NCI-H187 (cell line): ENCODE data around the gene SLIT1.

Source experiments
- DNase-seq, 2 experiments: peaks; one replicate each; lab custom pipeline; 2025; lab: John Stamatoyannopoulos, UW

SLIT1 gene

DNA sequence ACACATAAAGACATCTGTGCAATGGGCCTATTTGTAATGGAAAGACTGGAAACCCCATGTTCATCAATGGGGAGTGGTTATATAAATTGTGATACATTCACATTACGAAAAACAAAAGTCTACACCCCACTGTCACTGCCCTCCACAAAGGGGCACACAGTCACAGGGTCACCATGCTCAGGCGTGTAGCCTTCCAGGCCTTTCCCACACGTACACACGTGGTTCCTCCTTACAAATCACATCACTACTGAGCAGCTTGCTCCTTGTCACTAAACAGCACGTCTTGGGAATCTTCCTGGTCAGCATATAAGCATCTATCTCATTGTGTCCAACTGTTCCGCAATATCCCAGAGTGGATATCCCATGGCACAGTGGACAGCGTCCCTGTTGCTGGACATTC is 163.1 kb downstream of the SLIT1 start:
- DNase-seq = no peak

DNA sequence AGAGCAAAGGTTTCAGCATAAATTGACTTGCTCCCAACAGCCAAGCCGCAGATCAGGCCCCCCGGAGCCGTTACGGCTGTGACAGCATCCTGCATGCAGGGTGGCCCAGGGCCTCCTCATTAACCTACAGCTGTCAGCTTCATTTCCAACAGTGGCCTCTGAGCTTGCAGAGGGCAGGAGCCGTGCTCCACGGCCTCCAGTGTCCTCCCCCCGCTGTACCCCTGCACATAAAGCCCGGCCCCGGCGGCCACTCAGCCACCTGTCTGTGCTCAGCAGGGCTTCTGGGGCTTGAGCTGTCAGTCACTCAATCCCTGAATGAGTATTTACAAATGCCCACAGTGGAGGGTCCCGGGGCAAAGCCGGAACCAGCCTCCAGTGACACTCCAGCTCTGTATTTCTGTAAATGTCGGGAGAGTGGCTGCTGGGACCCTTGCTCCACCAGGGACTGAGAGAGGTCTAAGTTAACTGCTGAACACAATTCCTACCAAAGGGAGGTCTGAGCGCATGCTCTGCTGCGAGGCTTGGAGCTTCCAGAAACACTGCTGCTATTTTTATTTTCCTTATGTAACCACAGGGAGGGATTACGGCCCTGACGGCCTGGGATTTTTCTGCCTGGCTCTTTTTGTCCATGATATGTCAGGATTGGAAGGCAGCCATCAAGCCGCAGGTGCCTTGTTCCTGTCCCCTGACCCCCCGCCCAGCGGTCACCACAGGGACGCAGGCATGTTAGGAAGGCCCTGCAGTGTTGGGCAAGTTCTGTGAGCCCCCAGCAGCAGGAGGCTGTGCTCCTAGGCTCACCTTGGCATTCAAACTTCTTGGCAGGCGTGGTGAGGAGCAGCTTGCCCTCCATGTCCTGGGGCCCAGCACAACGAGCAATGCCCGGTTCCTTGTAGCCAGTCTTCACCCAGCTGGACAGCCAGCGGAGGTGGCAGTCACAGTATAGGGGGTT is 165.0 kb downstream of the SLIT1 start:
- DNase-seq = no peak

DNA sequence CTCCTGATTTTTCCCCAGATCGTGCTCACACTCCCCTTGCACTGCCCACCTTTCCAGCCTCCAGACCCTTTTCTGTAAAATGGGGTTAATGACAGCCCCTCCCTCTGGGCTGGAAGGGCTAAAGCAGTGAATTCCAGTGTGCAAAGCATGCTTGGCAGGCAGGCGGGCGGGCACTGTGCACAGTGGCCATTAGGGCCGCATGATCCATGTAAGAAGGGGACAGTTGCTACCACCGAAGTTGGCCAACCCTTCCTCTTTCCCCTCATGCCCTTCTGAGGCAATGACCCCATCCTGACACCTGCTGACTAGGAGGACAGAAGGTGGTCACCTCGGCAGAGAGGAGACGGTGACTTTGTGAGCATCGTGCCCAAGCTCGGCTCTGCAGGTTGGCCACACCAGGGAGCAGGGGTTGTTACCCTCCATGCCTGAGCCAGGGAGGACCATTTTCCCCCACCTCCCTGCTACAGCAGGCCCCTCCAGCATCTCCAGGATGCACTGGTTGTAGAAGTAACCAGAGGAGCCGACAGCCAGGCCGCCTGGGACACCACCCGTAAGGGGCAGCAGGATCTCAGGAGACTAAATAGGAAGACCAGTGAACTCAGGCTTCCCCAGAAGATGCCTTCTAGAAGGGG is 166.4 kb downstream of the SLIT1 start:
- no peak for DNase-seq

DNA sequence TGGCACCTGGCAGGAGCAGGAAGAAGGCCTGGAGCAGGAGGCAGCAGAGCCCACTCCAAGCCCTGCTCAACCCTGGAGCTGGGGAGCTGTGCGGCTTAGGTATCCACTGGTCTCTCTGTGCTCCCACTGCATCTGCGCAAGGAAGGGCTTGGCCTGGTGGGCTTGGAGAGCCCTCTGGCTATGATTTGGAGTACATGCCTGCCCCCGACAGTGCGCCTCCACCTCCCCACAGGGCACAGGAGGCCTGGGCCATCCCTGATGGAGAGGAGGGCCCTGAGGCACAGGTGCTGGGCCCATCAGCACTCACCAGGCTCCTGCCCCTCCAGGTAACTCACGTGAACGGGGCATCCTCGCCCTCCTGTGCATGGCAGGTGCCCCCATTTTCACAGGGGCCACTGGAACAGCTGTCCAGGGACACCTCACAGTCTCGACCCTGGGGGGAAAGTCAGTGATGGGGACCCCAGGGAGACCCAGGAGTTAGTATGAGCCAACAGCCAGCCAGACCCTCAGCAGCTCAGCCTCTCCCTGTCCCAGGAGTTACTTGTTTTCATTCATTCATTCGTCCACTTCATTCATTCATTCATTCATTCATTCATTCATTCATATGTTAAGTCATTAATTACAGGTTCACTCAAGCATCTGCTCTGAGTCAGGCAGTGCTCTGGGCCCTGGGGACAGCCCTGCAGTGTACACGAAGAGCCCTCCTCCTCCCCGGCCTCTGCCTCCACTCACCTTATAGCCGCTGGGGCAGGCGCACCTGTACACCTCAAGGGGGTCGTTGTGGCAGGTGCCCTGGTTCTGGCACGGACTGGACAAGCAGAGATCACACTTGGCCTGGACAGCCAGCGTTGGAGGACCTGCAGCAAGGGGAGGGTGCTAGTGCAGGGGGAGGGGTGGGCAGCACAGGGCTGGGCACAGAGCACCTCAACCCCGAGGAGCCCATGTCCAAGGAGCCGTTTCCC is 167.2 kb downstream of the SLIT1 start:
- DNase-seq = no peak

DNA sequence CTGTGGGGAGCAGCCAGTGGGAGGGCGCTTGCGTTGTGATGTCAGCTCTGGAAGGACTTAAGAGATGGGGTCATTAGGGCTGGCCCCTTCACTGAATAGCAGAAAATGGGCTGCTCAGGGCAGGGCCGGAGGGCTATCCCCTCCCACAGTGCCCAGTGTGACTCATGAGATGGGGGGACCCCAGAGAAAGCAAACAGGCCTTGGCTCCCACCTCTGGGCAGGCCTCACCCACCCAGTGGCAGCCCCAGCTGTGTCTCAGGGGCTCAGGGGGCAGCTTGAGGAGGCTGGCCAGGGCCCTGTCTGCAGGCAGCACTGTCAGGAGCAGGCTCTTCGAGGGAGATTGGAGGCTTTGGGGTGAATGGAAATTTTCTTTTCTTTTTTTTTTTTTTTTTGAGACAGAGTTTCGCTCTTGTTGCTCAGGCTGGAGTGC is 168.3 kb downstream of the SLIT1 start:
- DNase-seq = no peak

DNA sequence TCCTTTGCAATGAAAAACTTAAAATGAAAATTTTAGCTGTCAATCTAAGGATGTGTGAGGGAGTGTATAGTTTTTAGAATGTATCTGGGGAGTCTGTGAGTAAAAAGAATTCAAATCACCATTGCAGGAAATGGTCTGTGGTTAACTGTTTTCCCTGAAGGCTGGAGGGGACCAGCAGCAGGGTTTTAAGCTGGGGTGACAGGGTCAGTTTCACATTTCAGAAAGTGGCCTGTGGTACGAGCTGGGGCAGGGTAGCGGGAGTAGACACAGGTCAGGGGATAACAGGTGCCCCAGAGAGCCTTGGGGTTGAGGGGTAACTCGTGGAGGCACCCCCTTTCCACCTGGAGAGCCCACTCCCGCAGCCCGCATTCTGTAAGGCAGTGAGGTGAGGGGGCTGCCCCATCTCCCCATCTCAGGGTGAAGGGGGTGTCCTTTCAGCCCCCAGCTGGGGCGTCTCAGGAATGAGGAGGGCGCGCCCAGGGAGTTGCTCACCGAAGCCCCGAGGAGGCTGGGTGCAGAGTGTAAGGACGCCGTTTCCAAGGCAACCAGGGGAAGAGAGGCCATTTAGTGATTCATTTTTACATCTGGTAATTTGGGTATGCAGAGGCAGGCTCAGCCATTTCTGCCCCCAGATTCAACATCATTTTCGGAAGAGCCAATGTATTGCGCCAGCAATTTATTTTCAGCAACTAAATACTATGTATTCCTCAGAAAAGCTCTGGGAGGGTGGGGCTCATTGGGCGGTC is 168.9 kb downstream of the SLIT1 start:
- no peak for DNase-seq

DNA sequence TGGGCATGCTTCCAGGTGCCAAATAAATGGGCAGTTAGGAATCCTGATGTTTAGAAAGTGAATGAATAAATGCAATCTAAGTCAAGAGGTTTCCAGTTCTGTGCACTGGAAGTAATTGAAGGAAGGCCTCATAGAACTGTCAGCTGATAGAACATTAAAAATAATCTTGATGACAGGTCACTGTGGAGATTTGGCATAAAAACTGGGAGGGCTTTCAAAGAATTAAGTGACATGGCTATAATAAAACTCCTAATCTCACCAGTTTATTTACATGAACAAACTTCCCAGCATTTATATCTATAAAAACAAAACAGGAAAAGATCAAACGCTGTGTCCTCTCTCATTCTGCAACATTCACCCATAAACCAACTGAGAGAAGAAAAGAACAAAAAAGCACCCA is 170.5 kb downstream of the SLIT1 start:
- DNase-seq = no peak

DNA sequence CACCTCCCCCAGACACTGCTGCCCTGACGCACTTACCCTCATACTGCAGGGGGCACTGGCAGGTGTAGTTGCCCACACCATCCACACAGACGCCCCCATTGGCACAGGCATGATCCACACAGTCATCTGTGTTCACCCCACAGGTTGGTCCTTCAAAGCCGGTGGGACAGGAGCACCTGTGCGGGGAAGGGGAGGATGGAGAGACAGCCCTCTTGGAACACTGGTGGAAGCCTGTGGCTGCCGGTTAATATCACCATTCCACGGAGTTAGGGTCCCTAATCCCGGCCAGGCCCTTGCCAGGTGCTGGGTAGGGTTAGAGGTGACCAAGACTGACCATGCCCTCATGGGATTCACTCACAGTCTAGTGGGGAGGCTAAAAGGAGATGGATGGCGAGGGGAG is 171.8 kb downstream of the SLIT1 start:
- no peak for DNase-seq

DNA sequence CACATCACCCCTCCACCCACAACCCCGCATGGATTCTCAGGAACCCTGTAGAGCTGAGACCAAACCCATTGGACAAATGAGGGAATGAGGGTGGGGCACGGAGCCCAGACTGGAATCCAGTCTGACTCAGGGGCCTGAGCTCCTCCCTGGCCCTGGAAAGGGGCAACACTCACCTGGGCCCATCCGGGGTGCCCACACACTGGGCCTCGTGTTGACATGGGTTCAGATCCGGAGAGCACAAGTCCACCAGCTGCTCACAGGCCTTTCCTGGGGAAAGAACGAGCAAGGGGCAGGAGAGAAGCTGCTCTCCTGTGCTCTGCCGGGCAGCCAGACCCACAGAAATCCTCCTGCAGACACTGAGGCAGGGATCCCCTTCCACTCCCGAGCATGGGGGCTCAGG is 172.2 kb downstream of the SLIT1 start:
- DNase-seq = no peak

DNA sequence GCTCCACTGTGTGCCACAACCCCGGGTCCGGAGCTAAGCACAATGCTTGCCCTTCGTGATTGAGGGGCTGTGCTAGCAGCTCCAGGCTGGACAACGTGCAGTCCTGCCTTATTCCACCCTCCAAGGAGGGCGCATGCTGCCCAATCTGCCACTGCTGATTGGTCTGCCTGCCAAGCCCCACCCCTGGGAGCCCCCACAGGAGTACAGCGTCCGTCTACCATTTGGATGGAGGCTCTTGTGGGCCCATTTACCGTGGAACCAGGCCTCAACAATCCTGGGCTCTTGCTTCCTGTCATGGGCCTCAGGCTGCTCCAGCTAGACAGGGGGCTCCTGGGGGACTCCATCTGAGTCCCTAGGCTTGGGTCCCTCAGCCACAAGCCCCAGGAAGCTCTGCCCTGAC is 173.3 kb downstream of the SLIT1 start:
- DNase-seq = no peak

DNA sequence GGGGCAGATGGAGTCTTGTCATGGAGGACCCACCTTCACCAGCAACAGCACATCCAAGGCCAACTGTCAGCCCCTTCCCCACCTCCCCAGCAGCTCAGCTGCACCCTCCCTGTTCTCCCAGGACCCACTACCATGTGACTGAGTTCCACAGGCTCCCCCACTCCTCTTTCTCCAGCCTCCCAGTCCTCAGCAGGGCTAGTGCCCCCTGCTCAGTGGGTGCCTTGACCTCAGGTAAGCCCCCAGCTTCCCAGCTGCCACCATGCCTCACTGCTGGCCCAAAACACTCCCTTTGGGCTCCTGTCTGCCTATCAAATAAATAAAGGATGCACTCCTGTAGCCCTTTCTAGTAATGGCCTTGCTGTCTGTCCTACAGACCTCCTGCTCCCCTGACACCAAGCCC is 174.4 kb downstream of the SLIT1 start:
- no peak for DNase-seq

DNA sequence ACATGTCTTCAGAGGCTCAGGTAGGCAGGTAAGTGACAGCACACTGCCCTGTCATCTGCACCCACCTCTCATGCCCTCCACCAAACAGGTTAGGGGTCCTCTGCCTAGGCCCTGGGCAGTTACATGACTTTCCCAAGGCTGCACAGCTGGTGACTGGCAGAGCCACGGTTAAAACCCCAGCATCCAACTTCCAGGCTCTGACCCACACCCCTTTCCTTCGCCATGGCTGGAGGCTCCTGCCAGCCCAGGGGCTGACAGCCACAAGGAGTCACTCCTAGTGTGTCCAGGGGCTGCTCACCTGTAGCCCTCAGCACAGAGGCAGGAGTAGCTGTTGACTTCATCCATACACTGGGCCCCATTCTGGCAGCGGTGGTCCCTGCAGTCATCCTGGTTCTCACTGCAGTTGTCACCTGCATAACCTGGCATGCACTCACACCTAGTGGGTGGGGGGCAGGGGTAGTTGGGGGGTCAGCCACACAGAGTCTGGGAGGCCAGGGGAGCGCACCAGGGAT is 175.0 kb downstream of the SLIT1 start:
- no peak for DNase-seq

DNA sequence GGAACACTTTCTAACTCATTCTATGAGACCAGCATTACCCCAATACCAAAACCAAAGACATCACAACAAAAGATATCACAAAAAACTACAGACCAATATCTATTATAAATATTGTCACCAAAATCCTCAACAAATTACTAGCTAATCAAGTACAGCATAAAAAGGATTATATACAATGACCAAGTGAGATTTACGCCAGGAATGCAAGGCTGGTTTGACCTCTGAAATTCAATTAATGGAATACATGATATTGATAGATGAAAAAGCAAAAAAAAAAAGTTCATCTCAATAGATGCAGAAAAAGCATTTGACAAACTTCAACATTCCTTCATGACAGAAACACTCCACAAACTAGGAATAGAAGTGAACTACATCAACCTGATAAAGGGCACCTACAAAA is 178.3 kb downstream of the SLIT1 start:
- no peak for DNase-seq

DNA sequence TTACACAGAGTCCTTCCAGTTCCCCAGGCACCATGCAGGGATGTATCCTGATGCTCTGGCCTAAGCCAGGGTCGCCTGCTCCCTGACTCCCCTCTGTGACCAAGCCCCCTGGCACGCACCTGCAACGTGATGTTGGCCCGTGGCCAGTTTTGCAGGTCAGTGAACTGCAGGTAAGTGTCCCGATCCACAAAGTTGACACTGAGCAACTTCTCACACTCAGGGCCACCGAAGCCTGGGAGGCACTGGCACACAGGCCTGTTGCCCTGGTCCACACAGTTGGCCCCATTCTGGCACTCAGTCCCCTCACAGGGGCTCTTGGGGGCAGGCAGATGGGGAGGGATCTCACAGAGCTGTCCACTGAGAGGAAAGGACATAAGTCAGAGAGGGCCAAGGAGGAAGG is 179.4 kb downstream of the SLIT1 start:
- no peak for DNase-seq

DNA sequence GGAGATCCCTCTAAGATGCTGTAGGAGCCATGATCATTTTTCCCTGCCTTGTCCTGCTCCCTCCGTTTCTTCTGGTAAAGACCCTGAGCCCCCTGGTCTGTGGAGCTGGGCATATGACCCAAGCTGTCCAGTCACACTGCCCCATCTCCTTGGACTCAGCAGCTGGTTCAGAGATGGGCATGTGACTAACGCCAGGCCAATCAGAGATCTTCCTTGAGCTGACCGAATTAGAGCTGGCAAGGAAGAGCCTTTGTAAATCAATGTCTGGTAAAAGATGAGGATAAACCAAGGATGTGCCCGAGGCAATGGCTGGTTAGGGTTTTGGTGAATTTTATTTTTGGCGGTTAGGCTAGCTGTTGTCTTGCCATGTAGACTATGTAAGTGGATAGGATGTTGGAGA is 180.4 kb downstream of the SLIT1 start:
- no peak for DNase-seq

DNA sequence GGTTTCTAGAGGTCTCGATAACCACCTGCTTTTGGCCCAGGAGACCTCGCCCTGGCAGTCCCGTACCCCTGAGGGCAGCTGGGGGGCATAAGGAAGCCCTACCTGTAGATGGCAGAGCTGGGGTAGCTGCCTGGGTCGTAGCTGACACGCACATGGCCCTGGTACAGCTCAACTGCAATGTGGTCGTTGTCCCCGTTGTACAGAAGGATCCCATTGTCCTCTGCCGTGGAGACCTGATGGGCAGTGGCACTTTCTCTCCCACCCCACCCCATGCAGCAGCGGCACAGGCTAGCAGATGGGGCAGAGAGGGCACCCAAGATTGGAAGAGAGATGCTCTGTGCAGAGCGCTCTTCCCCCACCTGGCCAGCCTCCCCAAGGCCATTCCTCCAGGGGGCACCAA is 181.2 kb downstream of the SLIT1 start:
- DNase-seq = no peak

DNA sequence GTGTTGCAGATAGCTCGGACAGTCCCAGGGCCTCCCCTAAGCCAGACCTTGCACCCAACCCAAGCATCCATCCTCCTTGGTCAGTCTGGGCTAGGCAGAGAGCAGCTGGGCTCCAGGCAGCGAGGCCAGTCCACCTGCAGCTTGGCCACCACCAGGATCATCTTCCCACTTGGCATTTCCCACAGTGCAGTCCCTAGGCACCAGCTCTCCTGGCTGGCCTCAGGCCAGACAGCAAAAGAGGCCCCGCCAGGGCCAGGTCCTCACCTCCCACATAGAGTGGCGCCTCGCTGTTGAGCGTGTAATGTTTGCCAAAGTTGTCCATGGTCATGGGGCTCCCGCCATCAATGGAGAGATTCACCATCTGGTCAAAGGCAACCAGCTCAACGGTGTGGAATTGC is 182.0 kb downstream of the SLIT1 start:
- DNase-seq = no peak

DNA sequence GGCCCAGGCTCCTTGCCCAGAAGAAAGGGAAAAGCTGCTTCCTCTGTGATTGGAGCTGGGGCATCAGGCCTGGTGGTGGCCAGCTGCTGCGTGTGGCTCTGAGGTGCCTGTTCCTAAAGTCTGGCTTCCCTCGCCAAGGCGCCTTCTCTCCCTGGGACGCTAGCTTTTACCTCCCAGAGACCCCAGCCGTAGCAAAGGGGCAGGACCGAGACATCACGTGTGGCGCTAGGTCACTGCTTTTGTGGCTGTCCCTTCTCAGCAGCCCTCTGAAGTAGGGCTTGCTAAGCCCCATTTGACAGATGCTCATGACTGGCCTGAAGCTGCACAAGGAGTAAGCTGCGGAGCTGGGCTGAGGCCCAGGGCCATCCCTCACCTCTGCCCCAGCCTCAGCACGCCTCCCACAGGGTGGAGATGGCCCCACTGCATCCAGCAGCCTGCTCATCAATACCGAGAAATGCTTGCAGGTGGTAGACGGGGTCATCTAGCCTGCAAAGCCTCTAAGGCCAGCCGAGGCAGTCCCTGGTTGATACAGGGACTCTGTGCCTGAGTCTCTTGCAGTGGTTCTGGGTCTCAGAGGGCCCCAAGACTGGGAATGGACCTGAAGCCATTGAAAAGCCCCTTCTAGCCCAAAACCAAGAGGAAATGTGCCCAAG is 182.5 kb downstream of the SLIT1 start:
- DNase-seq = no peak

DNA sequence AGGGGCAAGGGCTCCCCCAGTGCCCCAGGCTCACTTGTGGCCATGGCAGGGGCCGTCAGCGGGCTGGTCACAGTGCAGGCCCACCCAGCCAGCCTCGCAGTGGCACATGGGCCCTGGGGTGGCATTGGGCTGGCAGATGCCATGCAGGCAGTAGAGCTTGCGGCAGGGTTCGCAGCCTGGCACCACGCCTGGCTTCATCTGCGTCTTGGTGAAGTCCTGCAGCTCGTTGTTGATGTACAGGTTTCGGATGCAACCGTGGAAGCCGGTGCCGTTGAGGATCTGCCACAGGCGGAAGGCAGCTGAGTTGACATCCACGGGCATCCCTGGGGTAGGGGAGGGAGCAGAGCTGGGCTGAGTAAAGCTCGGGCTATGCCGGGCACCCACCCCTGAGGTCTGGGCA is 183.1 kb downstream of the SLIT1 start:
- DNase-seq = no peak

DNA sequence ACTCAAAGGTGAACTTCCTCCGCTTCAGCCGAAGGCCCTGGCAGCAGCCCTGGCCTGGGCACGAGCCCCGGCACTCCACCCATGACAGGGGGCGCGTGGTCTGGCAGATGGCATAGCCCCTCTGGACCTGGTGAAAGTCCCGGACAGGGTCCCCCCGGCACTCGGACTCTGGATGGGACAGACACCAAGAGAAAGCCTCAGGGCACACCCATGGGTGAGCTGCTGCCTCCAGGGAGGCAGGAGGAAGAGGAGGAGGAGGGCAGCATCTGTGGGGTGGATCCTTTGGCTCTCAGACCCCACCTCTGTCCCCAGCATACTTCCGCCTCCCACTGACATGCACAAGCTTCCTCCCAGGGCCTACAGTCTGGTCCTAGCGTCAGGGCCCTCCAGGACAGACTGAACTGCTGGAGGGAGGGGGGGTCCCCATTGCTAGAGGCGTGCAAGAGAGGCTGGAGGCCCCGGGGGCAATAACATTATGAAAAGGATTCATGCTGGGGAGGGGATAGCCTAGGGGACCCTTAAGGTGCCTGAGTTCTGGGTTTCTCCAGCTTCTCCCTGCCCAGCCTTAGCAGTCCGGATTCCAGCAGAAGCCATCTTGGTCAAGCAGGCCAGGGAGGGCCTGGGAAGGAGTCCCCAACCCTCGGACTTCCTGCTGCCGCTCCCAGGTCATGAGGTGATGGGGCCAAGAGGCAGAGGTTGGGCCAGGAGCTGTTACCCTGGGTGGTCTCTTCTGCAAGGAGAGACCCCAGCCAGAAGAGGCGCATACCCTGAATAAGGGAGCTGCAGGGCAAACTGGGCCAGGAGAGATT is 184.4 kb downstream of the SLIT1 start:
- DNase-seq = no peak
